ENCODE measurements around the gene PPP6R3.
A peak's percentile ranks its signal among the peaks of the same experiment; 100 is the strongest.
"Not testable (repeated sequence)": the region's sequence is repeated elsewhere in the genome, so short reads cannot be mapped to it uniquely, and the experiment has no call there.

PPP6R3 gene

GRCh38 chr11:68436162-68436888, 24.2 kb upstream of the PPP6R3 start:
- no peak for DNase-seq (ENCODE audit: low read depth)

- no peak for DNase-seq (ENCODE audit: low read depth)
Observed at GRCh38 chr11:68436985-68437926, 23.3 kb upstream of the PPP6R3 start.

DNA sequence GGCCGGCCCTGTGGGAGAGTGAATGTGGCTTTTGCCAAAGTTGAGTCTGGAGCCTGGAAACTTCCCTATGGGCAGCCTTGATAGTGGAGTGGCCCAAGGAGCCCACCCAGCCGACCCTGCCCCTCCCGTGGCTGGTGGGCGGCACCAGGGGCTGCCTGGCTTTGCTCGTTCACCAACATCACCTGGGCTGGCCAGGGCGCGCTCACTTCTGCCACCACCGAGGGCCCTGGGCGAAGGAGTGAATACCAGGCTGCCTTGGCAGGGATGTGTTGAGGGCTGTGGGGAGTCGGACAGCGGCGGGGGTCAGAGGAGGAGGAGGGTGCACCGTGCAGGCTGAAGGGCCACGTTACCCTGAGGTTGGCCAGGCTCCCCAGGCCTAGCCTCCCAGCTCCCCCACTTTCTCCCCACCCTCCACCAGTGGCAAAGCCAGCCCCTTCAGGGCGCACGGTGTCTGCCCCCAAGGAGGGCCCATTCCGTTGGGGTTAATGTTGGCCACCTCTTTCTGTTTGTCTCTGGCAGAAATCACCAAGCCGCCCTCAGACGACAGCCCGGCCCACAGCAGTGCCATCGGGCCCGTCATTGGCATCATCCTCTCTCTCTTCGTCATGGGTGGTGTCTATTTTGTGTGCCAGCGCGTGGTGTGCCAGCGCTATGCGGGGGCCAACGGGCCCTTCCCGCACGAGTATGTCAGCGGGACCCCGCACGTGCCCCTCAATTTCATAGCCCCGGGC, 22.5 kb upstream of the PPP6R3 start:
- DNase-seq (ENCODE audit: low read depth) = no peak

- DNase-seq (ENCODE audit: low read depth) = no peak
Observed at GRCh38 chr11:68438658-68439259, 21.8 kb upstream of the PPP6R3 start.

GRCh38 chr11:68439355-68440065, 21.0 kb upstream of the PPP6R3 start:
- DNase-seq (ENCODE audit: low read depth) = no peak

- no peak for DNase-seq (ENCODE audit: low read depth)
Observed at GRCh38 chr11:68440224-68440623, 20.3 kb upstream of the PPP6R3 start.

DNA sequence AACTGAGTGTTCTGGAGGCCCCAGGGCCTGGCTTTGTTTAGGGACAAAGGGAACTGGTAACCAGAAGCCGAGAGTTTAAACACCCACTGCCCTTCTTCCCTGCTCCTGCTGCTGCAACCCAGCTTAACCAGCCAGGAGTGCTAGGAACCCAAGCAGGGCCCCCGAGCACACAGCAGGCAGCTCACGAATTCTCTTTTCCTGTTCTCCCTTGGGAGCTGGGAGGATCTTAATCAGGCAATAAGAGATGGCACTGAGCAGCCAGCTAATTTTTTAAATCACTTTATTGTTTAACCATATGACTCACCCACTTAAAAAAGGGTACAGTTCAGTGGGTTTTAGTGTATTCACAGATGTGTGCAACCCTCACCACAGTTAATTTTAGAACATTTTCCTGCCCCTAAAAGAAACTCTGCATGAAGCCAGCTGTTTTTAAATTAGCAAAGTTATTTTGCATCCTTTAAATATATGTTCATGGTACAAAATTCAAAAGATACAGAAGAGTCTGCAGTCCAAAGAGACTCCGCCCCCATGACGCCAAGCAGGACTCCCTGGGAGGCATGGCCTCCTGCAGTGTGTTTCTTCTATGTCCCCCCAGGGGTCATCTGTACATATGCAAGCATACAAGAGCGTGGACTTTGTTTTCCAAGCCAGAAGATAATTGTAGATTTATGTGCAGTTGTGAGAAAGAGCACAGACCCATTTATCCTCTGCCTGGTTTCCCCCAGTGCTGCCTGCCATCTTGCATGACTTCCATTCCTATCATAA, 18.9 kb upstream of the PPP6R3 start:
- DNase-seq (ENCODE audit: low read depth) = no peak

- DNase-seq (ENCODE audit: low read depth) = no peak
Observed at GRCh38 chr11:68442433-68442832, 18.1 kb upstream of the PPP6R3 start.

GRCh38 chr11:68444566-68444965, 16.0 kb upstream of the PPP6R3 start:
- no peak for DNase-seq (ENCODE audit: low read depth)

DNA sequence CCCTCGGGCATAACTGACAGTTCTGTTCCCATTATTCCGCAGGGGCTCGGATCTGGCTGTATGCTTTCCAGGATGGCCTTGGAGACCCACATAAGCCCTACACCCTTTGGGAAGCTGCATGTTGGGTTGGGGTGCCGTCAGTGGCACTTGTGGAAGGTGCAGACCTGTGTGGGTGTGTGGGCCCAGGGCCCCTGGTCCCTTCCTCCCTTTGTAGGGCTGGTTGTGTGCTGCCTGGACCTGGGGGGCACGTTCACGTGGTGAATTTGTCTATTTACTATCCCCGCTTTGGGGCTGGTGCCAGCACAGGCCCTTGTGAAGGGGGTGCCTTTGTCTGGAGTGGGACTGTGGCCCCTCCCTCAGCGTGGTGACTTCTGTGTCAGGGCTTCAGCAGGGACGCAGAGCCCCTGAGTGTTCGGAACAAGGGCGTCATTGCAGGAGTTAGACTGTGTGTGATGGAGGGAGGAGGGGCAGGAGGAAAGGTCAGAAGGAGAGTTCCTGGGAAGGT, 15.0 kb upstream of the PPP6R3 start:
- DNase-seq (ENCODE audit: low read depth) = no peak

- no peak for DNase-seq (ENCODE audit: low read depth)
Observed at GRCh38 chr11:68446046-68446725, 14.4 kb upstream of the PPP6R3 start.

DNA sequence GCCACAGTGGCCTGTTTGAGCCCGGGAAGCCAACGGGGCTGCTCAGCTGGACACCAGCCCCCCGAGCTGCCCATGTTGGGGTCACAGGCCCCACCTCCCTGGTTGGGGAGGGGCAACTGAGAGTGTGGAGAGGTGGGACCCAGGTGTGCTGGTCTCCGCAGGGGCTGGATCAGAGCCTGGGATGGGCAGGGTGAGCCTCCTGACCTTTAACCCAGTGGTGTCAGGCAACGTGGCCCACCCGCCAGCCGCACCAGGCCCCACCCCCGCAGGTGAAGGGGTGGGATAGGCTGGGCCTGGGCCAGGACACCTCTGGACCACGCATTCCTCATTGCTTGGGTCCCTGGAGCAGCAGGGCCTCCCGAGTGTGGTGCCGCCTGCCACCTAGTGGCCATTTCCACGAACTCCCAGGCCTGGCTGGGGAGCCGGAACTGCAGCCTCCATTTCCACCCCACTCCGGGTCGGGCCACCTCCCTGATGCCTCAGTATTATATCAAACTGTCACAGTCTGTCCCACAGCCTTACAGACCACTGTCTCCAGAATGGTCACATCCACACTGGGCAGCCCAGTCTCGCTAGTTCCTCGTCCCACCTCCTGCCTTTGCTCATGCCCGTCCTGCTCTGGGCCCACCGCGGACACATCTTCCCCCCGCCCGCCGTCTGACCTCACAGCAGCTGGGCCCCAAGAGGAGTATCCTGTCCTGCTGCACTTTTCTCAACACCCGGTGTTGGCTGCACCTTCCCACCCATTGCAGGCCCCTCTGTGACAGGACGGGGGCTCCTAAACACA, 13.3 kb upstream of the PPP6R3 start:
- peak; percentile 60 for DNase-seq (ENCODE audit: low read depth)

DNA sequence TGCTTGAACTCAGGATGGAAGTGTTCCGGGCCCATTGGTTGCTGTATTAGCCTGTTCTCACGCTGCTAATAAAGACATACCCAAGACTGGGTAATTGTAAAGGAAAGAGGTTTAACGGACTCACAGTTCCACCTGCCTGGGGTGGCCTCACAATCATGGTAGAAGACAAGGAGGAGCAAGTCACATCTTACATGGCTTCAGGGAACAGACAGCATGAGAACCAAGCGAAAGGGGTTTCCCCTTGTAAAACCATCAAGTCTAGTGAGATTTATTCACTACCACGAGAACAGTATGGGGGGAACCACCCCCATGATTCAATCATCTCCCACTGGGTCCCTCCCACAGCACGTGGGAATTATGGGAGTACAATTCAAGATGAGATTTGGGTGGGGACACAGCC, 12.6 kb upstream of the PPP6R3 start:
- DNase-seq (ENCODE audit: low read depth) = not testable (repeated sequence)

DNA sequence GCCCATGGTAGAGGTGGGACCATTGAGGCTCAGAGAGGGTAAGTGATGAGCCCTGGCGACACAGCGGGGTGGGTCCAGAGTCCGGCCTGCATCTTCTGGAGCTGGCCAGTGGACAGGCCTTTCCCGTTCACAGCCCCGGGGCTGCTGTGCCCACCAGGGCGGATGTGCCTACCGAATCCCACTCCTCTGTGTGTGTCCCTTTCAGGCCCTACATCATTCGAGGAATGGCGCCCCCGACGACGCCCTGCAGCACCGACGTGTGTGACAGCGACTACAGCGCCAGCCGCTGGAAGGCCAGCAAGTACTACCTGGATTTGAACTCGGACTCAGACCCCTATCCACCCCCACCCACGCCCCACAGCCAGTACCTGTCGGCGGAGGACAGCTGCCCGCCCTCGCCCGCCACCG, 11.9 kb upstream of the PPP6R3 start:
- DNase-seq (ENCODE audit: low read depth) = no peak

DNA sequence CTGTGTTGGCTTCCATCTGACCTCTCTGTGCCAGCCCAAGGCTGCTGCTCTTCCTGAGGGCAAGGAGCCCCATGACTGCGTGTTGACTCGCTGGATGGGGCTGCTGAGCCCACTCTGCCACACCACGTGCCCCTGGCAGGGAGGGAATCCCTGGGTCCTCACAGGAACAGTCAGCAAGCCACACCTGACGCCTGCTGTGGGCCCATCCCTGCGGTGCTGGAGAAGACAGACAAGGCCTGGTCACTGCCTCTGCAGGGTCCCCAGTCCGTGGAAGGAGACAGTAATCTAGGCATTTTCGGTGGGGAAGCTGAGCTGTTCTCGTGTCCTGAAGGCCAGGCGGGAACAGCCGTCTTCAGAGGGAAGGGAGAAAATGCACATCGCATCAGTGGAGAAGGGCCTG, 10.6 kb upstream of the PPP6R3 start:
- DNase-seq (ENCODE audit: low read depth) = no peak

DNA sequence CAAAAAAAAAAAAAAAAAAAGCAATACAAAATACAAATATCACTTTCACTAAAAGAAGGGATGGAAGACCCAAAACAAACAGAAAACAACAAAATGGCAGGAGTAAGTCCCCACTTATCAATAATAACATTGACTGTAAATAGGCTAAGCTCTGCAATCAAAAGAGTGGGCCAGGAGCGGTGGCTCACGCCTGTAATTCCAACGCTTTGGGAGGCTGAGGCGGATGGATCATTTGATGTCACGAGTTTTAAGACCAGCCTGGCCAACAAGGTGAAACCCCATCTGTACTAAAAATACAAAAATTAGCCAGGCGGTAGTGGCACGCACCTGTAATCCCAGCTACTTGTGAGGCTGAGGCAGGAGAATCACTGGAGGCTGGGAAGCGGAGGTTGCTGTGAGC, 9.8 kb upstream of the PPP6R3 start:
- DNase-seq (ENCODE audit: low read depth) = no peak

DNA sequence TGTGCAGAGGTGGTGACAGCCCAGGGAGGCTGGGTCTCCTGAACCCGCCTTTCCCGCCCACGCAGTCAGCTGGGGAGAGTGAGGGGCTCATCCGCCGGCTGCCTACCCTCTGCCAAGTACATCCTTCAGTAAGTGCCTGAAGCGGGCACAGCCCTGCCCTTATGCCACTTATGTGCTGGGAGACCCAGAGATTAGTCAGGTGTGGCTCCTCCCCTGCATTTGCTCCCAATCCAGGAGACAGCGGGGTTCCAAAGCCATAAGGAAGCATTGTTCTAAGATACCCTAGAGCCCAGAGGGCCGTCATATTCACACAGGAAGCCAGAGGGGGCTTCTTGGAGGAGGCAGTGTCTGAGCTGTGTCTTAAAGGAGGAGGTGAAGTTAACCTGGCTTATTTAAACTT, 5.8 kb upstream of the PPP6R3 start:
- DNase-seq (ENCODE audit: low read depth) = no peak

DNA sequence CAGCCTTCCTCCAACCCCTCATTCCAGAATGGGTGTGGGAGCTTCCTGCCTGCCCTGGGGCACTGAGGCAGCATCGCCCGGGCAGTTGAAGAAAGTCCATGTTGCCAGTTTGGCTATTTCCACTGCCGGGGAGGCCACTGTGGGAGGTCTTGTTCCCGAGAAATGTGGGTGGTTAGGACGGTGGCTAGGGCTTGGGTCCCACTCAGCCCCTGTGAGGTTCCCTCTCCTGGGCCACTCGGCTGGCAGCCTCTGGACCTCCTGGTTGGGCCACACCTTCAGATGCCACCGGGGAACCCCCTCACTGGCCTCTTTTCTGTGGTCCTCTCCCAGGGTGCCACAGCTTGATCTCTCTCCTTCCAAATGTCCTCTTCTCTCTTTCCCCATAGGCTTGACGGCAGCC, 5.1 kb upstream of the PPP6R3 start:
- DNase-seq (ENCODE audit: low read depth) = no peak

- DNase-seq (ENCODE audit: low read depth) = no peak
Observed at GRCh38 chr11:68457216-68457897, 3.2 kb upstream of the PPP6R3 start.
